K562 (cell line): Measurements from ENCODE around the gene MAST3. TPM values are rescaled to one million over a fixed set of nuclear protein-coding genes. Genes with fewer than 3 reads are reported as not detected.

ENCODE experiments used
- ARID3A ChIP-seq: IDR thresholded peaks from 2 replicates; pipeline ENCODE4 v1.6.1; 2012; ENCODE audit warnings: low read depth, low read length, improper control_type of control experiment, borderline replicate concordance
- CBFA2T3 ChIP-seq: fragments of 450-650 bp; IDR thresholded peaks from 2 replicates; pipeline ENCODE4 v1.6.1; 2017
- CHD2 ChIP-seq: IDR thresholded peaks from 2 replicates; pipeline ENCODE4 v1.6.1; 2011; ENCODE audit warnings: low read depth, low read length
- CREB5 ChIP-seq: fragments of 250-450 bp; sonication (Bioruptor Pico); IDR thresholded peaks from 2 replicates; pipeline ENCODE4 v1.5.0; 2020; ENCODE audit warnings: mild to moderate bottlenecking
- DEAF1 ChIP-seq: fragments of 450-650 bp; formaldehyde crosslinking; IDR thresholded peaks from 2 replicates; pipeline ENCODE4 v1.4.0; 2020; ENCODE audit warnings: mild to moderate bottlenecking, moderate library complexity
- DIDO1 ChIP-seq: fragments of 450-650 bp; IDR thresholded peaks from 2 replicates; pipeline ENCODE4 v1.6.1; 2016; ENCODE audit warnings: low read depth, missing biosample characterization, missing genetic modification characterization
- DLX4 ChIP-seq: fragments of 250-450 bp; sonication (Bioruptor Pico); IDR thresholded peaks from 2 replicates; pipeline ENCODE4 v1.6.1; 2021; ENCODE audit warnings: mild to moderate bottlenecking
- ESRRA ChIP-seq: fragments of 450-650 bp; IDR thresholded peaks from 2 replicates; pipeline ENCODE4 v1.6.1; 2014; ENCODE audit warnings: low read depth, mild to moderate bottlenecking, moderate library complexity, borderline replicate concordance
- GABPB1 ChIP-seq: sonication (generic); formaldehyde crosslinking; IDR thresholded peaks from 2 replicates; pipeline ENCODE4 v1.8.0; 2022; ENCODE audit warnings: mild to moderate bottlenecking, missing genetic modification reagents
- MCM7 ChIP-seq, 2 experiments: fragments of 450-650 bp; IDR thresholded peaks; 2 replicates each; pipeline ENCODE4 v1.6.1; 2016 to 2018
- MYBL2 ChIP-seq, 2 experiments: fragments of 450-650 bp in 1 of 2; sonication (generic) in 1 of 2; formaldehyde crosslinking in 1 of 2; IDR thresholded peaks; 2 replicates each; pipeline versions ENCODE4 v1.6.1 to v1.8.1; 2017 to 2022; ENCODE audit warnings: borderline replicate concordance in 1 of 2, inconsistent platforms in 1 of 2, low read depth in 1 of 2, mild to moderate bottlenecking in 1 of 2, missing genetic modification reagents in 1 of 2, moderate library complexity in 1 of 2
- POLR3A ChIP-seq: IDR thresholded peaks from 2 replicates; pipeline ENCODE4 v1.6.1; 2011; ENCODE audit warnings: borderline replicate concordance, mild to moderate bottlenecking, moderate library complexity; ENCODE audit not compliant: insufficient read length, insufficient read depth; ENCODE audit errors: extremely low read depth
- RBM34 ChIP-seq: fragments of 200-400 bp; formaldehyde crosslinking; IDR thresholded peaks from 2 replicates; pipeline ENCODE4 v1.6.1; 2018; ENCODE audit warnings: low read length, borderline replicate concordance; ENCODE audit not compliant: insufficient read depth
- RHOXF2B ChIP-seq: fragments of 250-450 bp; sonication (Bioruptor Pico); conservative IDR thresholded peaks from 2 replicates; pipeline ENCODE4 v1.5.1; 2021
- SOX6 ChIP-seq: fragments of 450-650 bp; IDR thresholded peaks from 2 replicates; pipeline ENCODE4 v1.6.1; 2014; ENCODE audit warnings: mild to moderate bottlenecking
- TEAD1 ChIP-seq, 2 experiments: fragments of 450-650 bp in 1 of 2; sonication (generic) in 1 of 2; formaldehyde crosslinking; IDR thresholded peaks; 2 replicates each; pipeline versions ENCODE4 v1.4.0 to v1.8.0; 2020 to 2022; ENCODE audit warnings: mild to moderate bottlenecking in 2 of 2, missing genetic modification reagents in 1 of 2
- U2AF2 ChIP-seq: fragments of 200-400 bp; formaldehyde crosslinking; optimal IDR thresholded peaks from 2 replicates; pipeline ENCODE3; 2017; ENCODE audit warnings: low read depth, mild to moderate bottlenecking, low read length
- USF2 ChIP-seq: sonication (generic); formaldehyde crosslinking; IDR thresholded peaks from 2 replicates; pipeline ENCODE4 v1.5.0; 2020; ENCODE audit warnings: missing genetic modification reagents
- ZNF124 ChIP-seq: sonication (generic); formaldehyde crosslinking; IDR thresholded peaks from 2 replicates; pipeline ENCODE4 v1.8.1; 2022; ENCODE audit warnings: missing genetic modification reagents
- ZNF239 ChIP-seq: fragments of 250-450 bp; sonication (Bioruptor Pico); IDR thresholded peaks from 2 replicates; pipeline ENCODE4 v1.4.0; 2020; ENCODE audit warnings: mild to moderate bottlenecking
- ZNF384 ChIP-seq: IDR thresholded peaks from 2 replicates; pipeline ENCODE4 v1.6.1; 2012; ENCODE audit warnings: low read depth, low read length, improper control_type of control experiment
- ZNF561 ChIP-seq: fragments of 450-650 bp; formaldehyde crosslinking; conservative IDR thresholded peaks from 2 replicates; pipeline ENCODE4 v1.4.0; 2020; ENCODE audit warnings: mild to moderate bottlenecking, moderate library complexity
- ZNF764 ChIP-seq: fragments of 250-450 bp; sonication (Bioruptor Pico); IDR thresholded peaks from 2 replicates; pipeline ENCODE4 v1.4.0; 2020; ENCODE audit warnings: low read depth, mild to moderate bottlenecking, moderate library complexity
- polyA plus RNA-seq, 8 experiments: library from polyadenylated mRNA; depleted of rRNA in 4 of 8; stranded (reverse) in 5 of 8; unstranded in 3 of 8; fragments of >200 nt; fragmentation: Nextera tagmentation in 2 of 8; fragmentation: Illumina TruSeq in 1 of 8; extraction: Ambion mirVana in 2 of 8; extraction: Trizol in 1 of 8; gene quantifications; 2 replicates each; pipeline versions ENCODE4 v1.2.1 to v1.2.3, GENCODE V29; 2011 to 2014; ENCODE audit warnings: inconsistent platforms in 1 of 8, missing spikeins in 1 of 8
- total RNA-seq, 7 experiments: library from RNA; depleted of rRNA in 6 of 7; stranded (reverse); fragments of >200 nt in 6 of 7; fragmentation: Illumina TruSeq in 2 of 7; extraction: Trizol in 2 of 7; gene quantifications; 2 replicates each; pipeline versions ENCODE4 v1.2.1 to v1.2.3, GENCODE V29; 2011 to 2021; ENCODE audit warnings: low replicate concordance in 1 of 7

Gene MAST3
- total and polyA plus RNA-seq, 9 of the 15 experiments (the other 6 are each of a cell fraction or from before 2014, with no cell fraction given), result 0.94 to 9.9 (median 2.4) TPM

- TF ChIP-seq ZNF561 (CRISPR knock-in tag), result no peak
- no peak for TF ChIP-seq RHOXF2B (CRISPR knock-in tag)
- TF ChIP-seq MCM7 (IDR thresholded peaks at IDR 0.05), result no peak
- TF ChIP-seq USF2 (CRISPR knock-in tag), result no peak
- TF ChIP-seq GABPB1, result peak; percentile 36; the same call in 1 of the 2 replicates
- TF ChIP-seq ZNF239 (CRISPR knock-in tag), result no peak
- TF ChIP-seq DLX4 (CRISPR knock-in tag), result no peak
- no peak for TF ChIP-seq ZNF384
- TF ChIP-seq SOX6, result no peak
- no peak for TF ChIP-seq ZNF124
- no peak for TF ChIP-seq DIDO1 (tag)
- no peak for TF ChIP-seq DEAF1 (CRISPR knock-in tag)
- no peak for TF ChIP-seq U2AF2
- no peak for TF ChIP-seq POLR3A
- no peak for TF ChIP-seq CREB5 (CRISPR knock-in tag)
- 0 out of 4 replicates have a peak, but pooled peaks of 1 of the 2 experiments have one; percentile 8 for TF ChIP-seq TEAD1 (CRISPR knock-in tag; IDR thresholded peaks at IDR 0.05)
- no peak for TF ChIP-seq MYBL2 (IDR thresholded peaks at IDR 0.05; ENCODE audit: low read depth)
- no peak for TF ChIP-seq MYBL2 (CRISPR knock-in tag; IDR thresholded peaks at IDR 0.05; ENCODE audit: borderline replicate concordance)
- no peak for TF ChIP-seq CBFA2T3
- no peak for TF ChIP-seq ZNF764 (CRISPR knock-in tag)
- TF ChIP-seq ESRRA, result no peak
- TF ChIP-seq CHD2, result no peak
- TF ChIP-seq ARID3A, result no peak
- no peak for TF ChIP-seq RBM34
Observed at GRCh38 chr19:18153556-18154134, 56.1 kb downstream of the MAST3 start (continued).
